HepG2 (cell line): Measurements from ENCODE around the gene DHX57. TPM values are rescaled to one million over a fixed set of nuclear protein-coding genes. Genes with fewer than 3 reads are reported as not detected.

Source experiments
- ATAC-seq: fragments of 200-7000 bp; cut with Tn5 transposase; 3 replicates; pipeline ENCODE4 v1.9.1; 2020; ENCODE audit warnings: mild to moderate bottlenecking, moderate library complexity
- BruUV-seq: library from RNA; stranded (reverse); fragments of 400-500 nt; replicated peaks from 2 replicates; lab custom pipeline; 2021; lab: Mats Ljungman, UMichigan
- CTCF ChIA-PET: fragments of 300-600 bp; formaldehyde crosslinking; extraction: SDS; loops from one replicate; lab custom pipeline; 2021; ENCODE audit warnings: low total read pairs, inconsistent platforms, low intra/inter-chr PET ratio; lab: Yijun Ruan, JAX
- POLR2A ChIA-PET: fragments of 350-600 bp; sonication (Branson Sonifier 250); formaldehyde crosslinking; loops from one replicate; lab custom pipeline; 2020; ENCODE audit warnings: antibody characterized with exemption, inconsistent platforms; lab: Yijun Ruan, JAX
- DNase-seq: peaks from one replicate; pipeline ENCODE4 v3.0.0-alpha.2; 2015; ENCODE audit warnings: low spot score
- FAIRE-seq: peaks from 3 replicates; lab custom pipeline; 2011; peaks lifted over from hg19 to GRCh38; lab: Jason Lieb, UNC
- H2AFZ ChIP-seq: one replicate; pipeline ENCODE4 v1.6.1; 2011; ENCODE audit warnings: low read length, inconsistent platforms
- H3K27ac ChIP-seq: fragments of 300-600 bp; 3 replicates; pipeline ENCODE4 v1.8.0; 2011; ENCODE audit warnings: mixed run types, mild to moderate bottlenecking, mixed read lengths, low read length, inconsistent platforms; ENCODE audit not compliant: insufficient read depth; ENCODE audit errors: extremely low read length
- H3K27me3 ChIP-seq, 2 experiments: fragments of 200-600 bp in 1 of 2; 2 replicates in 1 of 2; 3 replicates in 1 of 2; pipeline versions ENCODE4 v1.6.0 to v1.8.0; 2011; ENCODE audit warnings: low read length in 2 of 2, mild to moderate bottlenecking in 2 of 2, moderate library complexity in 2 of 2, inconsistent platforms in 1 of 2; ENCODE audit not compliant: insufficient read depth in 2 of 2, control insufficient read depth in 1 of 2
- H3K36me3 ChIP-seq, 2 experiments: fragments of 200-600 bp in 1 of 2; replicated peaks in 1 of 2; 2 replicates in 1 of 2; 3 replicates in 1 of 2; pipeline versions ENCODE4 v1.5.1 to v1.8.0; 2011; ENCODE audit warnings: low read length in 2 of 2, inconsistent platforms in 1 of 2; ENCODE audit not compliant: insufficient read depth in 2 of 2, control insufficient read depth in 1 of 2
- H3K4me1 ChIP-seq: 2 replicates; pipeline ENCODE4 v1.5.1; 2012; ENCODE audit warnings: low read length, inconsistent platforms; ENCODE audit not compliant: insufficient read depth
- H3K4me2 ChIP-seq: 2 replicates; pipeline ENCODE4 v1.6.0; 2011; ENCODE audit warnings: low read depth, low read length, inconsistent platforms
- H3K4me3 ChIP-seq, 3 experiments: fragments of 200-600 bp in 1 of 3; sonication (generic), shearing (Covaris generic) in 1 of 3; replicated peaks in 1 of 3; 2 replicates each; pipeline ENCODE4 v1.5.1; 2011 to 2016; ENCODE audit warnings: low read length in 3 of 3, inconsistent platforms in 2 of 3, low read depth in 2 of 3, mild to moderate bottlenecking in 2 of 3, control low read depth in 1 of 3, mixed read lengths in 1 of 3; ENCODE audit not compliant: insufficient read depth in 1 of 3
- H3K79me2 ChIP-seq: one replicate; pipeline ENCODE4 v1.6.1; 2011; ENCODE audit warnings: low read length, inconsistent platforms; ENCODE audit not compliant: insufficient read depth
- H3K9ac ChIP-seq: 2 replicates; pipeline ENCODE4 v1.6.0; 2011; ENCODE audit warnings: mild to moderate bottlenecking, low read depth, low read length, inconsistent platforms; ENCODE audit not compliant: insufficient read depth
- H3K9me3 ChIP-seq: 2 replicates; pipeline ENCODE4 v1.5.1; 2012; ENCODE audit warnings: mild to moderate bottlenecking, low read length
- H4K20me1 ChIP-seq: 2 replicates; pipeline ENCODE4 v1.6.0; 2011; ENCODE audit warnings: inconsistent platforms, mild to moderate bottlenecking, low read length, moderate library complexity; ENCODE audit not compliant: insufficient read depth
- BRCA1 ChIP-seq: sonication (generic); formaldehyde crosslinking; IDR thresholded peaks from 2 replicates; pipeline ENCODE4 v1.4.0; 2020; ENCODE audit warnings: missing genetic modification reagents
- CTCF ChIP-seq: sonication (generic); formaldehyde crosslinking; IDR thresholded peaks from 2 replicates; pipeline ENCODE4 v1.5.0; 2020; ENCODE audit warnings: mild to moderate bottlenecking, missing genetic modification reagents, moderate library complexity
- KAT8 ChIP-seq: IDR thresholded peaks from 2 replicates; pipeline ENCODE4 v1.6.1; 2016; ENCODE audit warnings: missing genetic modification reagents, missing compliant biosample characterization
- MAFF ChIP-seq: IDR thresholded peaks from 2 replicates; pipeline ENCODE4 v1.6.1; 2011; ENCODE audit warnings: low read depth, low read length, improper control_type of control experiment
- NCOA1 ChIP-seq: sonication (generic); formaldehyde crosslinking; IDR thresholded peaks from 2 replicates; pipeline ENCODE4 v1.9.0; 2021; ENCODE audit warnings: missing genetic modification reagents
- PRPF4 ChIP-seq: fragments of 200-400 bp; formaldehyde crosslinking; IDR thresholded peaks from 2 replicates; pipeline ENCODE4 v1.6.1; 2016; ENCODE audit warnings: low read length, low read depth; ENCODE audit not compliant: poor library complexity, severe bottlenecking
- SMC3 ChIP-seq: IDR thresholded peaks from 2 replicates; pipeline ENCODE4 v1.6.1; 2011; ENCODE audit warnings: low read length, improper control_type of control experiment
- ZMYM4 ChIP-seq: sonication (generic); formaldehyde crosslinking; IDR thresholded peaks from 2 replicates; pipeline ENCODE4 v1.8.1; 2023; ENCODE audit warnings: mild to moderate bottlenecking, missing genetic modification reagents
- ZNF563 ChIP-seq: sonication (generic); formaldehyde crosslinking; IDR thresholded peaks from 2 replicates; pipeline ENCODE4 v1.8.0; 2022; ENCODE audit warnings: mild to moderate bottlenecking, moderate library complexity, missing genetic modification reagents
- ZNF816 ChIP-seq: sonication (generic); formaldehyde crosslinking; IDR thresholded peaks from 2 replicates; pipeline ENCODE4 v1.8.0; 2022; ENCODE audit warnings: missing genetic modification reagents, mild to moderate bottlenecking, borderline replicate concordance
- ZXDC ChIP-seq: sonication (generic); formaldehyde crosslinking; IDR thresholded peaks from 2 replicates; pipeline ENCODE4 v1.5.0; 2020; ENCODE audit warnings: mild to moderate bottlenecking, missing genetic modification reagents
- WGBS: methylation state at CpG from one replicate; pipeline ENCODE4 v1.1.6; 2017; ENCODE audit warnings: low lambda C conversion rate; 5-methylcytosine and 5-hydroxymethylcytosine counted together
- in situ Hi-C: cut with HindIII; loops from 2 replicates; pipeline ENCODE4 v1.10.0; 2017; ENCODE audit warnings: low pct_unique_long_range_greater_than_20kb; ENCODE audit not compliant: extremely low pct_ligation_motif_present
- intact Hi-C: fragments of 100-400 bp; cut with micrococcal nuclease; formaldehyde crosslinking; loops from one replicate; pipeline ENCODE4 v1.10.0; 2022; ENCODE audit not compliant: unreplicated experiment
- polyA plus RNA-seq, 8 experiments: library from polyadenylated mRNA; depleted of rRNA in 3 of 8; stranded (reverse) in 7 of 8; unstranded in 1 of 8; fragments of >200 nt; fragmentation: Illumina TruSeq in 4 of 8; extraction: Trizol in 4 of 8; gene quantifications; 2 replicates each; pipeline versions ENCODE4 v1.2.1 to v1.2.3, GENCODE V29; 2011 to 2016; ENCODE audit warnings: low read depth in 4 of 8, missing spikeins in 1 of 8, mixed read lengths in 1 of 8; ENCODE audit not compliant: insufficient read depth in 1 of 8
- total RNA-seq, 5 experiments: library from RNA; depleted of rRNA; stranded (reverse); fragments of >200 nt; fragmentation: Illumina TruSeq; extraction: Trizol; gene quantifications; 2 replicates each; pipeline ENCODE4 v1.2.3, GENCODE V29; 2016; ENCODE audit warnings: low read depth in 1 of 5
- TF ChIP-seq, protein P1 (sequence below): sonication (generic); formaldehyde crosslinking; IDR thresholded peaks from 2 replicates; pipeline ENCODE4 v1.4.0; 2020; ENCODE audit warnings: mild to moderate bottlenecking, missing genetic modification reagents
- TF ChIP-seq, protein P2 (sequence below): sonication (generic); formaldehyde crosslinking; IDR thresholded peaks from 2 replicates; pipeline ENCODE4 v1.4.0; 2020; ENCODE audit warnings: mild to moderate bottlenecking, missing genetic modification reagents, borderline replicate concordance
- TF ChIP-seq, protein P3 (sequence below): sonication (generic); formaldehyde crosslinking; IDR thresholded peaks from 2 replicates; pipeline ENCODE4 v1.9.0; 2022; ENCODE audit warnings: low read depth, missing genetic modification reagents

Gene DHX57
- total and polyA plus RNA-seq, 2 of the 13 experiments (the other 11 are each of a cell fraction or from before 2014, with no cell fraction given), result 9.2 to 24.2 TPM

DNA sequence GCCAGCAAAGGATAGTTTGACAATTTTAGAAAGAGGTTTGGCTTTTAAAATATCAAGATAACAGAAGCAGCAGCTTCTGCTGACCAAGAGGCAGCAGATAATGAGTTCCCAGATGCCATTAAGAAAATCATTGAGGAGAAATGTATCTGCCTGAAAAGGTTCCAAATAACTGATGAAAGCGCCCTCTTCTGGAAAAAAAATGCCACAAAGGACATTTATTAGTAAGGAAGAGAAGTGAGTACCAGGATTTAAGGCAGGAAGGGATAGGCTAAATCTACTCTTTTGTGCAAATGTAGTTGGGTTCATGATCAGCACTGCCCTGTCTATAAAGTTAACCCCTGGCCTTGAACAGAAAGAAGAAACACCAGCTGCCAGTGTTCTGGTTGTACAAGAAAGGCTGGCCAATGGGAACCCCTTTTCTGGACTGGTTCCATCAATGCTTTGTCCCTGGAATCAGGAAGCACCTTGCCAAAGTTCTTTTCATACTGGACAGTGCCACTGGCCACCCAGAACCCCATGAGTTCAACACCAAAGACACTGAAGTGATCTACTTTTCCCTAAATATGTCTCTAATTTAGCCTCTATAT, 40.6 kb downstream of the DHX57 start:
- Histone ChIP-seq H3K27me3 (no peaks in the 10 kb centered on the region), H3K4me3 (no peak overlapping the region), H4K20me1 (no peaks in the 10 kb centered on the region), H3K4me2 (no peak overlapping the region), H3K79me2 (no peaks in the 10 kb centered on the region), H3K27ac (no peak overlapping the region), H3K9ac (no peak overlapping the region), H2AFZ (no peak overlapping the region), H3K4me1 (no peaks in the 10 kb centered on the region), H3K9me3 (no peaks in the 10 kb centered on the region), H3K36me3 (peaks cover 7 to 39% of the 10 kb centered on the region in 2 experiments; a peak in 4 of 5 replicates)
- ATAC-seq (peak; percentile 67), DNase-seq (peak; percentile 55), FAIRE-seq (peak; percentile 26)
- intact Hi-C loops, result loop anchor here (10.0 kb wide), 1 partner anchor 90 kb away; no protein-coding TSS in a partner anchor
- in situ Hi-C loops, result no loop called here
- 5% methylated on average over 1 of the region's 1 CpG for WGBS
- CTCF ChIA-PET, result no interaction called here
- BruUV-seq, result no TSS peak
- POLR2A ChIA-PET, result no interaction called here
- TF ChIP-seq, protein P1, sequence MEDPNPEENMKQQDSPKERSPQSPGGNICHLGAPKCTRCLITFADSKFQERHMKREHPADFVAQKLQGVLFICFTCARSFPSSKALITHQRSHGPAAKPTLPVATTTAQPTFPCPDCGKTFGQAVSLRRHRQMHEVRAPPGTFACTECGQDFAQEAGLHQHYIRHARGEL (CRISPR knock-in tag), result no peak
- TF ChIP-seq NCOA1, result no peak
- TF ChIP-seq ZXDC, result no peak
- TF ChIP-seq MAFF, result no peak
- TF ChIP-seq, protein P2, sequence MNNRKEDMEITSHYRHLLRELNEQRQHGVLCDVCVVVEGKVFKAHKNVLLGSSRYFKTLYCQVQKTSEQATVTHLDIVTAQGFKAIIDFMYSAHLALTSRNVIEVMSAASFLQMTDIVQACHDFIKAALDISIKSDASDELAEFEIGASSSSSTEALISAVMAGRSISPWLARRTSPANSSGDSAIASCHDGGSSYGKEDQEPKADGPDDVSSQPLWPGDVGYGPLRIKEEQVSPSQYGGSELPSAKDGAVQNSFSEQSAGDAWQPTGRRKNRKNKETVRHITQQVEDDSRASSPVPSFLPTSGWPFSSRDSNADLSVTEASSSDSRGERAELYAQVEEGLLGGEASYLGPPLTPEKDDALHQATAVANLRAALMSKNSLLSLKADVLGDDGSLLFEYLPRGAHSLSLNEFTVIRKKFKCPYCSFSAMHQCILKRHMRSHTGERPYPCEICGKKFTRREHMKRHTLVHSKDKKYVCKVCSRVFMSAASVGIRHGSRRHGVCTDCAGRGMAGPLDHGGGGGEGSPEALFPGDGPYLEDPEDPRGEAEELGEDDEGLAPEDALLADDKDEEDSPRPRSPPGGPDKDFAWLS (CRISPR knock-in tag), result no peak
- TF ChIP-seq, protein P3, sequence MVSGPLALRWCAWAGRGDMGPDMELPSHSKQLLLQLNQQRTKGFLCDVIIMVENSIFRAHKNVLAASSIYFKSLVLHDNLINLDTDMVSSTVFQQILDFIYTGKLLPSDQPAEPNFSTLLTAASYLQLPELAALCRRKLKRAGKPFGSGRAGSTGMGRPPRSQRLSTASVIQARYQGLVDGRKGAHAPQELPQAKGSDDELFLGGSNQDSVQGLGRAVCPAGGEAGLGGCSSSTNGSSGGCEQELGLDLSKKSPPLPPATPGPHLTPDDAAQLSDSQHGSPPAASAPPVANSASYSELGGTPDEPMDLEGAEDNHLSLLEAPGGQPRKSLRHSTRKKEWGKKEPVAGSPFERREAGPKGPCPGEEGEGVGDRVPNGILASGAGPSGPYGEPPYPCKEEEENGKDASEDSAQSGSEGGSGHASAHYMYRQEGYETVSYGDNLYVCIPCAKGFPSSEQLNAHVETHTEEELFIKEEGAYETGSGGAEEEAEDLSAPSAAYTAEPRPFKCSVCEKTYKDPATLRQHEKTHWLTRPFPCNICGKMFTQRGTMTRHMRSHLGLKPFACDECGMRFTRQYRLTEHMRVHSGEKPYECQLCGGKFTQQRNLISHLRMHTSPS (CRISPR knock-in tag), result no peak
- TF ChIP-seq CTCF, result peak; percentile 69
- TF ChIP-seq SMC3, result peak; percentile 45; the same call in 1 of the 2 replicates
- TF ChIP-seq KAT8 (CRISPR knock-in tag), result 0 out of 2 replicates have a peak, but pooled peaks have one; percentile 23
- no peak for TF ChIP-seq BRCA1
- no peak for TF ChIP-seq ZNF563 (CRISPR knock-in tag)
- no peak for TF ChIP-seq PRPF4
- TF ChIP-seq ZNF816 (CRISPR knock-in tag), result no peak
- no peak for TF ChIP-seq ZMYM4 (CRISPR knock-in tag)
